ENCODE measurements around the gene TAS2R5. TPM values are rescaled to one million over a fixed set of nuclear protein-coding genes. Genes with fewer than 3 reads are reported as not detected.

TAS2R5 gene
- total RNA-seq, 4 donors from 2014 or later, result 1.2 to 7.5 (median 1.4) TPM; not detected in 1

GRCh38 chr7:141837683-141838082, 47.7 kb downstream of the TAS2R5 start:
- WGBS, 2 donors (ENCODE audit: low coverage in 1 of 2), result 83 to 90% methylated on average over 4 to 5 of the region's 5 CpGs
- intact Hi-C loops (cut with DNase I; ENCODE audit: low total_unique reads) (no loop called here), in situ Hi-C loops (cut with MboI; ENCODE audit: low pct_ligation_motif_present in 1 of 4, low pct_unique_long_range_greater_than_20kb in 1 of 4, low sequenced_read_pairs in 3 of 4) (no loop called here)
- Histone ChIP-seq H3K9me3 (no peaks in the 10 kb centered on the region), H3K4me3 (no peak overlapping the region), H3K27ac (no peak overlapping the region), H3K27me3 (no peaks in the 10 kb centered on the region), H3K4me1 (no peaks in the 10 kb centered on the region), H3K36me3 (no peaks in the 10 kb centered on the region)
- TF ChIP-seq, protein P1, sequence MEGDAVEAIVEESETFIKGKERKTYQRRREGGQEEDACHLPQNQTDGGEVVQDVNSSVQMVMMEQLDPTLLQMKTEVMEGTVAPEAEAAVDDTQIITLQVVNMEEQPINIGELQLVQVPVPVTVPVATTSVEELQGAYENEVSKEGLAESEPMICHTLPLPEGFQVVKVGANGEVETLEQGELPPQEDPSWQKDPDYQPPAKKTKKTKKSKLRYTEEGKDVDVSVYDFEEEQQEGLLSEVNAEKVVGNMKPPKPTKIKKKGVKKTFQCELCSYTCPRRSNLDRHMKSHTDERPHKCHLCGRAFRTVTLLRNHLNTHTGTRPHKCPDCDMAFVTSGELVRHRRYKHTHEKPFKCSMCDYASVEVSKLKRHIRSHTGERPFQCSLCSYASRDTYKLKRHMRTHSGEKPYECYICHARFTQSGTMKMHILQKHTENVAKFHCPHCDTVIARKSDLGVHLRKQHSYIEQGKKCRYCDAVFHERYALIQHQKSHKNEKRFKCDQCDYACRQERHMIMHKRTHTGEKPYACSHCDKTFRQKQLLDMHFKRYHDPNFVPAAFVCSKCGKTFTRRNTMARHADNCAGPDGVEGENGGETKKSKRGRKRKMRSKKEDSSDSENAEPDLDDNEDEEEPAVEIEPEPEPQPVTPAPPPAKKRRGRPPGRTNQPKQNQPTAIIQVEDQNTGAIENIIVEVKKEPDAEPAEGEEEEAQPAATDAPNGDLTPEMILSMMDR (IDR thresholded peaks at IDR 0.05), result no peak
- TF ChIP-seq POLR2AphosphoS5 (IDR thresholded peaks at IDR 0.05) (no peak), EP300 (IDR thresholded peaks at IDR 0.05; ENCODE audit: low read depth) (no peak), POLR2A (IDR thresholded peaks at IDR 0.05) (no peak)
- DNase-seq, result no peak

GRCh38 chr7:141838581-141838980, 48.6 kb downstream of the TAS2R5 start:
- H3K27me3 ChIP-seq, result no peaks in the 10 kb centered on the region
- no peaks in the 10 kb centered on the region for H3K4me1 ChIP-seq
- WGBS, 2 donors (ENCODE audit: low coverage in 1 of 2), result 81 to 100% methylated on average over 1 of the region's 1 CpG
- no peak overlapping the region for H3K27ac ChIP-seq
- no peaks in the 10 kb centered on the region for H3K9me3 ChIP-seq
- in situ Hi-C loops (cut with MboI; ENCODE audit: low pct_ligation_motif_present in 1 of 4, low pct_unique_long_range_greater_than_20kb in 1 of 4, low sequenced_read_pairs in 3 of 4) (no loop called here), intact Hi-C loops (cut with DNase I; ENCODE audit: low total_unique reads) (no loop called here)
- no peak for DNase-seq
- TF ChIP-seq POLR2A (IDR thresholded peaks at IDR 0.05), result no peak
- TF ChIP-seq, protein P1 (IDR thresholded peaks at IDR 0.05), result no peak
- no peak for TF ChIP-seq EP300 (IDR thresholded peaks at IDR 0.05; ENCODE audit: low read depth)
- no peak for TF ChIP-seq POLR2AphosphoS5 (IDR thresholded peaks at IDR 0.05)
- H3K4me3 ChIP-seq, result no peak overlapping the region
- H3K36me3 ChIP-seq, result no peaks in the 10 kb centered on the region

DNA sequence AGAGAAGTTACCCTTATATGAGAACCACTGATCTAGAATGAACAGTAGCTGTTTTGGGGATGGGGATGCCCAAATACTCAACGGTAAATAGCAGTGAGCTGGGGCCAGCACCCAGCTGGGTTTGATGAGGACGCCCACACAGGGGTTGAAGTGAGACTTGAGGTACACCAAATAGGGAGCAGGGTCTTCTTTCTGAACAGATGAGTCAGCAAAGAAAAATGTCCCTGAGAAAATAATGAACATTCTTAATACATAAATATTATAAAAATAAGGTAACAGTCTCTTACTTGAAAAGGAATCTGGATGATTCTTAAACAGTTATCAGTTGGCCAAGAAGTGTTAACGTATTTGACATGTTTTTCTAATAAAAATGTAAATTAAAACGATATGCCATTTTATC, 49.2 kb downstream of the TAS2R5 start:
- Histone ChIP-seq H3K36me3 (no peaks in the 10 kb centered on the region), H3K27me3 (no peaks in the 10 kb centered on the region), H3K9me3 (no peaks in the 10 kb centered on the region), H3K4me3 (no peak overlapping the region), H3K4me1 (no peaks in the 10 kb centered on the region), H3K27ac (no peak overlapping the region)
- intact Hi-C loops (cut with DNase I; ENCODE audit: low total_unique reads) (no loop called here), in situ Hi-C loops (cut with MboI; ENCODE audit: low pct_ligation_motif_present in 1 of 4, low pct_unique_long_range_greater_than_20kb in 1 of 4, low sequenced_read_pairs in 3 of 4) (no loop called here)
- TF ChIP-seq POLR2A (IDR thresholded peaks at IDR 0.05) (no peak), POLR2AphosphoS5 (IDR thresholded peaks at IDR 0.05) (no peak), EP300 (IDR thresholded peaks at IDR 0.05; ENCODE audit: low read depth) (no peak)
- TF ChIP-seq, protein P1 (IDR thresholded peaks at IDR 0.05), result no peak
- 82 to 91% methylated on average over 4 of the region's 4 CpGs for WGBS, 2 donors (ENCODE audit: low coverage in 1 of 2)
- no peak for DNase-seq

- Histone ChIP-seq H3K4me3 (no peak overlapping the region), H3K36me3 (no peaks in the 10 kb centered on the region), H3K27me3 (no peaks in the 10 kb centered on the region), H3K27ac (no peak overlapping the region), H3K4me1 (no peaks in the 10 kb centered on the region), H3K9me3 (no peaks in the 10 kb centered on the region)
- no peak for TF ChIP-seq POLR2AphosphoS5 (IDR thresholded peaks at IDR 0.05)
- TF ChIP-seq POLR2A (IDR thresholded peaks at IDR 0.05), result no peak
- TF ChIP-seq, protein P1 (IDR thresholded peaks at IDR 0.05), result no peak
- no peak for TF ChIP-seq EP300 (IDR thresholded peaks at IDR 0.05; ENCODE audit: low read depth)
- intact Hi-C loops (cut with DNase I; ENCODE audit: low total_unique reads) (no loop called here), in situ Hi-C loops (cut with MboI; ENCODE audit: low pct_ligation_motif_present in 1 of 4, low pct_unique_long_range_greater_than_20kb in 1 of 4, low sequenced_read_pairs in 3 of 4) (no loop called here)
- no peak for DNase-seq
- 63 to 90% methylated on average over 2 to 5 of the region's 5 CpGs for WGBS, 2 donors (ENCODE audit: low coverage in 1 of 2)
Observed at GRCh38 chr7:141840708-141841107, 50.7 kb downstream of the TAS2R5 start.

Other genes with a start within 250 kb of the TAS2R5 start
- gene AGK, start 238.8 kb upstream of the TAS2R5 start, total RNA-seq, result 10 to 100 TPM in 3 of 4 donors, 1 to 10 TPM in 1; 5.4 to 22.8 (median 19.1) TPM
- gene DENND11, start 88.1 kb upstream of the TAS2R5 start, total RNA-seq, result 10 to 100 TPM; 13.1 to 43.8 (median 30.7) TPM
- gene WEE2, start 81.9 kb upstream of the TAS2R5 start, total RNA-seq, result not detected
- 10 to 100 TPM; 12.9 to 83.8 (median 50.7) TPM for gene SSBP1, start 51.9 kb upstream of the TAS2R5 start, total RNA-seq
- 1 to 10 TPM in 3 of 4 donors, not detected in 1; 2.3 to 7.5 (median 2.6) TPM for gene TAS2R3, start 26.1 kb upstream of the TAS2R5 start, total RNA-seq
- 1 to 10 TPM; 1.2 to 3.5 (median 2.5) TPM for gene TAS2R4, start 13.5 kb upstream of the TAS2R5 start, total RNA-seq
- gene PRSS37, start 51.3 kb downstream of the TAS2R5 start, total RNA-seq, result not detected
- gene OR9A4, start 126.2 kb downstream of the TAS2R5 start, total RNA-seq, result not detected
- under 1 TPM in 1 of 4 donors, not detected in 3; 0.48 TPM for gene CLEC5A, start 156.8 kb downstream of the TAS2R5 start, total RNA-seq
- gene TAS2R38, start 183.6 kb downstream of the TAS2R5 start, total RNA-seq, result not detected
- 1 to 10 TPM in 3 of 4 donors, under 1 TPM in 1; 0.20 to 6.4 (median 2.0) TPM for gene MGAM, start 205.7 kb downstream of the TAS2R5 start, total RNA-seq